Tibial nerve (tissue), 4 donors: Measurements from ENCODE around the gene ARPIN. TPM values are rescaled to one million over a fixed set of nuclear protein-coding genes. Genes with fewer than 3 reads are reported as not detected.

Experiments
- DNase-seq, 2 donors: peaks; one replicate each; pipeline ENCODE4 v3.0.0-alpha.2; 2019; ENCODE audit warnings: low spot score in 2 of 2
- H3K27ac ChIP-seq, 4 donors: fragments of 200-600 bp; sonication (generic) in 3 of 4; one replicate each; pipeline ENCODE4 v1.5.1; 2017 to 2019; ENCODE audit warnings: mild to moderate bottlenecking in 1 of 4
- H3K27me3 ChIP-seq, 2 donors: fragments of 200-600 bp; sonication (generic) in 1 of 2; one replicate each; pipeline versions ENCODE4 v1.5.1 to v1.6.0; 2017 to 2019
- H3K36me3 ChIP-seq, 3 donors: fragments of 200-600 bp; sonication (generic); one replicate each; pipeline ENCODE4 v1.5.1; 2018 to 2019
- H3K4me1 ChIP-seq, 4 donors: fragments of 200-600 bp; sonication (generic) in 3 of 4; one replicate each; pipeline ENCODE4 v1.5.1; 2017 to 2019
- H3K4me3 ChIP-seq, 4 donors: fragments of 200-600 bp; sonication (generic) in 3 of 4; one replicate each; pipeline ENCODE4 v1.5.1; 2017 to 2019; ENCODE audit warnings: mild to moderate bottlenecking in 1 of 4, moderate library complexity in 1 of 4
- H3K9me3 ChIP-seq, 4 donors: fragments of 200-600 bp; sonication (generic) in 3 of 4; one replicate each; pipeline ENCODE4 v1.5.1; 2017 to 2019
- CTCF ChIP-seq, 5 experiments: fragments of 200-600 bp in 3 of 5; fragments of 450-650 bp in 2 of 5; sonication (generic) in 3 of 5; IDR thresholded peaks; one replicate each; pipeline ENCODE4 v1.5.1; 2016 to 2019; ENCODE audit warnings: antibody characterized with exemption in 5 of 5, mild to moderate bottlenecking in 3 of 5, moderate library complexity in 2 of 5
- EP300 ChIP-seq, 2 donors: sonication (generic); formaldehyde crosslinking; IDR thresholded peaks; one replicate each; pipeline ENCODE4 v1.6.1; 2017; ENCODE audit warnings: antibody characterized with exemption in 2 of 2, mild to moderate bottlenecking in 1 of 2
- POLR2A ChIP-seq, 2 donors: fragments of 450-650 bp; IDR thresholded peaks; one replicate each; pipeline ENCODE4 v1.6.1; 2017; ENCODE audit warnings: antibody characterized with exemption in 2 of 2, mild to moderate bottlenecking in 2 of 2, moderate library complexity in 2 of 2
- WGBS, 2 donors: methylation state at CpG; one replicate each; pipeline ENCODE4 v1.1.5; 2018; 5-methylcytosine and 5-hydroxymethylcytosine counted together
- total RNA-seq, 4 donors: library from RNA; depleted of rRNA; stranded (reverse); fragments of >200 nt; gene quantifications; one replicate each; pipeline ENCODE4 v1.1.0, GENCODE V29; 2016

Gene ARPIN
- total RNA-seq, 4 donors from 2014 or later: 21.0 to 32.6 (median 25.6) TPM

- TF ChIP-seq EP300 (IDR thresholded peaks at IDR 0.05) (no peak), POLR2A (IDR thresholded peaks at IDR 0.05) (no peak), CTCF (IDR thresholded peaks at IDR 0.05) (no peak)
- no peak for DNase-seq
- Histone ChIP-seq H3K36me3 (peaks cover 0 to 90% (median under 1%) of the 10 kb centered on the region in 3 donors), H3K27me3 (no peaks in the 10 kb centered on the region), H3K9me3 (no peaks in the 10 kb centered on the region), H3K27ac (no peak overlapping the region), H3K4me1 (no peaks in the 10 kb centered on the region), H3K4me3 (no peak overlapping the region)
- 71 to 93% methylated on average over 1 of the region's 1 CpG for WGBS, 2 donors
Observed at GRCh38 chr15:89883518-89883917, 29.2 kb downstream of the ARPIN start.

GRCh38 chr15:89880727-89881126 is 32.0 kb downstream of the ARPIN start:
- no peak overlapping the region for H3K27ac ChIP-seq
- TF ChIP-seq CTCF (IDR thresholded peaks at IDR 0.05) (no peak), EP300 (IDR thresholded peaks at IDR 0.05) (no peak), POLR2A (IDR thresholded peaks at IDR 0.05) (no peak)
- 77 to 81% methylated on average over 1 of the region's 1 CpG for WGBS, 2 donors
- no peaks in the 10 kb centered on the region for H3K27me3 ChIP-seq
- H3K4me1 ChIP-seq: no peaks in the 10 kb centered on the region
- H3K9me3 ChIP-seq: no peaks in the 10 kb centered on the region
- H3K4me3 ChIP-seq: no peak overlapping the region
- no peak for DNase-seq
- peaks cover 0 to 90% (median 0%) of the 10 kb centered on the region in 3 donors for H3K36me3 ChIP-seq

GRCh38 chr15:89878323-89878722 is 34.4 kb downstream of the ARPIN start:
- H3K27ac ChIP-seq: no peak overlapping the region
- H3K36me3 ChIP-seq: peaks cover 0 to 73% (median 0%) of the 10 kb centered on the region in 3 donors
- peaks cover 0 to 6% (median 0%) of the 10 kb centered on the region in 4 donors for H3K4me1 ChIP-seq
- no peak for TF ChIP-seq CTCF (IDR thresholded peaks at IDR 0.05)
- 69 to 74% methylated on average over 3 of the region's 3 CpGs for WGBS, 2 donors
- H3K4me3 ChIP-seq: no peak overlapping the region
- H3K27me3 ChIP-seq: no peaks in the 10 kb centered on the region
- DNase-seq: no peak
- H3K9me3 ChIP-seq: no peaks in the 10 kb centered on the region

- H3K4me1 ChIP-seq: peaks cover 0 to 6% (median 0%) of the 10 kb centered on the region in 4 donors
- H3K4me3 ChIP-seq: no peak overlapping the region
- no peak for DNase-seq
- H3K9me3 ChIP-seq: no peaks in the 10 kb centered on the region
- no peaks in the 10 kb centered on the region for H3K27me3 ChIP-seq
- 73 to 82% methylated on average over 2 of the region's 2 CpGs for WGBS, 2 donors
- no peak for TF ChIP-seq EP300 (IDR thresholded peaks at IDR 0.05)
- no peak for TF ChIP-seq POLR2A (IDR thresholded peaks at IDR 0.05)
- no peak for TF ChIP-seq CTCF (IDR thresholded peaks at IDR 0.05)
- no peak overlapping the region for H3K27ac ChIP-seq
- peaks cover 0 to 61% (median 0%) of the 10 kb centered on the region in 3 donors for H3K36me3 ChIP-seq
Observed at GRCh38 chr15:89877083-89877425, 35.7 kb downstream of the ARPIN start.

- no peaks in the 10 kb centered on the region for H3K9me3 ChIP-seq
- H3K36me3 ChIP-seq: peaks cover 0 to 56% (median 3%) of the 10 kb centered on the region in 3 donors
- no peak overlapping the region for H3K27ac ChIP-seq
- H3K4me1 ChIP-seq: peaks cover 0 to 6% (median 0%) of the 10 kb centered on the region in 4 donors
- TF ChIP-seq EP300 (IDR thresholded peaks at IDR 0.05): no peak
- WGBS, 2 donors: 83 to 87% methylated on average over 4 of the region's 4 CpGs
- H3K27me3 ChIP-seq: no peaks in the 10 kb centered on the region
- no peak overlapping the region for H3K4me3 ChIP-seq
- no peak for DNase-seq
Observed at GRCh38 chr15:89876396-89877082, 36.2 kb downstream of the ARPIN start.
